Heart right ventricle (tissue), 16 donors: ENCODE data around the gene EIF2B2. TPM values are rescaled to one million over a fixed set of nuclear protein-coding genes. Genes with fewer than 3 reads are reported as not detected.
A peak's percentile ranks its signal among the peaks of the same experiment; 100 is the strongest.
"Not testable (repeated sequence)": the region's sequence is repeated elsewhere in the genome, so short reads cannot be mapped to it uniquely, and the experiment has no call there.

Experiments
- ATAC-seq, 8 donors: fragments of 200-7000 bp; cut with Tn5 transposase; one replicate each; pipeline ENCODE4 v1.9.1; 2020; ENCODE audit warnings: mild to moderate bottlenecking in 8 of 8, moderate library complexity in 8 of 8, moderate number of reproducible peaks in 1 of 8
- DNase-seq, 2 donors: peaks; one replicate each; pipeline ENCODE4 v3.0.0-alpha.2; 2020
- H3K27ac ChIP-seq, 10 donors: fragments of 200-600 bp; sonication (generic) in 2 of 10; one replicate each; pipeline versions ENCODE4 v1.5.0 to v1.8.0; 2020 to 2022; ENCODE audit warnings: mild to moderate bottlenecking in 3 of 10
- H3K27me3 ChIP-seq, 7 donors: fragments of 200-600 bp; one replicate each; pipeline ENCODE4 v1.8.0; 2021 to 2022; ENCODE audit warnings: mild to moderate bottlenecking in 2 of 7
- H3K36me3 ChIP-seq, 9 donors: fragments of 200-600 bp; sonication (generic) in 1 of 9; one replicate each; pipeline versions ENCODE4 v1.5.0 to v1.8.0; 2020 to 2022; ENCODE audit warnings: mild to moderate bottlenecking in 2 of 9
- H3K4me1 ChIP-seq, 9 donors: fragments of 200-600 bp; sonication (generic) in 1 of 9; one replicate each; pipeline versions ENCODE4 v1.5.0 to v1.8.0; 2020 to 2022; ENCODE audit warnings: mild to moderate bottlenecking in 4 of 9
- H3K4me3 ChIP-seq, 10 donors: fragments of 200-600 bp; sonication (generic) in 2 of 10; one replicate each; pipeline versions ENCODE4 v1.5.0 to v1.8.0; 2020 to 2022; ENCODE audit warnings: mild to moderate bottlenecking in 7 of 10, moderate library complexity in 2 of 10
- H3K9me3 ChIP-seq, 11 donors: fragments of 200-600 bp in 10 of 11; sonication (generic) in 2 of 11; one replicate each; pipeline versions ENCODE4 v1.5.0 to v1.8.0; 2013 to 2022; ENCODE audit warnings: mild to moderate bottlenecking in 2 of 11, control low read depth in 1 of 11, moderate library complexity in 1 of 11
- CTCF ChIP-seq, 9 donors: fragments of 200-600 bp; sonication (generic) in 2 of 9; IDR thresholded peaks; one replicate each; pipeline versions ENCODE4 v1.5.0 to v1.8.0; 2021 to 2022; ENCODE audit warnings: antibody characterized with exemption in 9 of 9, mild to moderate bottlenecking in 5 of 9, moderate library complexity in 1 of 9
- WGBS, 2 donors: extraction: QIAGEN DNeasy Blood & Tissue Kit; methylation state at CpG; one replicate each; pipeline ENCODE4 v1.1.7; 2013; ENCODE audit warnings: inconsistent platforms in 1 of 2; 5-methylcytosine and 5-hydroxymethylcytosine counted together
- intact Hi-C, 10 donors: fragments of 100-400 bp; cut with DNase I; formaldehyde crosslinking; loops; one replicate each; pipeline versions ENCODE4 v1.11.1 to v1.14.2; 2022
- polyA plus RNA-seq, 2 donors: library from polyadenylated mRNA; stranded (reverse); fragments of 200-250 nt; gene quantifications; one replicate each; pipeline ENCODE4 v1.2.3, GENCODE V29; 2013
- total RNA-seq, 10 donors: library from RNA; stranded (reverse); fragmentation: NEBNext Ultra II Directional in 3 of 10; extraction: Animal tissue kit (Norgen Biotek cat#: 25700) in 3 of 10; gene quantifications; one replicate each; pipeline versions ENCODE4 v1.2.1 to v1.2.4, GENCODE V29; 2021 to 2023
- donor health status: Arrhythmogenic right ventricular cardiomyopathy.
- donor health status: ischemic (EF 13 %, LVEDD 7.1; RV severe dilation, severe dysfunction).
- donor health status: healthy with polysubstance abuse.
- donor health status: DM: no; HTN: yes; CAD: no.
- donor health status: DM: no; HTN: no; CAD: no.
- donor health status: ischemic (EF 25% LVEDD 6.9; RV normal size, moderate dysfunction).
- donor health status: ischemic (EF 25% LVEDD 5.7; RV mildly dilated, moderate dysfunction).
- donor health status: healthy.
- donor health status: DM: yes; HTN: yes; CAD: no.
- donor health status: Ischemic cardiomyopathy.
- donor health status: ischemic (EF 35%, LVEDD 5.7; RV mildly dilated, moderate dysfunction).
- donor health status: nonischemic (EF 11% LVEDD 7.7; RV severe dilation, severe dysfunction).
- donor health status: DM: yes; HTN: yes; CAD: no.
- donor health status: PGD.
- donor health status: ischemic (EF 29% LVEDD 5.4; RV normal size, mild dysfunction).
- donor health status: nonischemic (EF 23%, LVEDD 6.1; RV moderate dilation, normal function).

EIF2B2 gene
- total and polyA plus RNA-seq, 12 donors, result 14.3 to 60.4 (median 31.5) TPM

GRCh38 chr14:74985028-74985310 is 17.8 kb upstream of the EIF2B2 start:
- intact Hi-C loops, result no loop called here
- Histone ChIP-seq H3K4me3 (no peak overlapping the region), H3K9me3 (no peaks in the 10 kb centered on the region), H3K27ac (peak overlapping the region in 9 of 10 donors; percentile 15 to 73 (median 42)), H3K27me3 (no peaks in the 10 kb centered on the region), H3K4me1 (peaks cover 0 to 53% (median 18%) of the 10 kb centered on the region in 9 donors), H3K36me3 (no peaks in the 10 kb centered on the region)
- DNase-seq (peak in 1 of 2 donors; percentile 55), ATAC-seq (peak; percentile 45 to 79 (median 58))
- 70 to 75% methylated on average over 9 to 10 of the region's 10 CpGs for WGBS, 2 donors
- TF ChIP-seq CTCF (IDR thresholded peaks at IDR 0.05), result no peak

- H3K9me3 ChIP-seq, result no peaks in the 10 kb centered on the region
- H3K27me3 ChIP-seq, result no peaks in the 10 kb centered on the region
- H3K4me1 ChIP-seq, result peaks cover 0 to 45% (median 13%) of the 10 kb centered on the region in 9 donors
- no peaks in the 10 kb centered on the region for H3K36me3 ChIP-seq
- 93 to 94% methylated on average over 6 of the region's 6 CpGs for WGBS, 2 donors
- intact Hi-C loops, result no loop called here
- no peak for TF ChIP-seq CTCF (IDR thresholded peaks at IDR 0.05)
- DNase-seq (no peak), ATAC-seq (no peak)
- peak overlapping the region in 4 of 10 donors; percentile 15 to 73 (median 56) for H3K27ac ChIP-seq
- no peak overlapping the region for H3K4me3 ChIP-seq
Observed at GRCh38 chr14:74985806-74986205, 16.9 kb upstream of the EIF2B2 start.

- peak overlapping the region in 1 of 10 donors; percentile 48 for H3K27ac ChIP-seq
- WGBS, 2 donors, result 69 to 71% methylated on average over 4 of the region's 4 CpGs
- intact Hi-C loops, result no loop called here
Observed at GRCh38 chr14:74988131-74988530, 14.6 kb upstream of the EIF2B2 start.

GRCh38 chr14:74988993-74989392 is 13.7 kb upstream of the EIF2B2 start:
- H3K4me1 ChIP-seq, result peaks cover 0 to 25% (median 0%) of the 10 kb centered on the region in 9 donors
- WGBS, 2 donors, result 87 to 89% methylated on average over 1 of the region's 1 CpG
- H3K36me3 ChIP-seq, result no peaks in the 10 kb centered on the region
- intact Hi-C loops, result no loop called here
- no peak for ATAC-seq
- no peaks in the 10 kb centered on the region for H3K9me3 ChIP-seq
- no peak overlapping the region for H3K27ac ChIP-seq
- H3K27me3 ChIP-seq, result no peaks in the 10 kb centered on the region
- DNase-seq, result no peak
- no peak overlapping the region for H3K4me3 ChIP-seq
- no peak for TF ChIP-seq CTCF (IDR thresholded peaks at IDR 0.05)

More at GRCh38 chr14:74988131-74988530, 14.6 kb upstream of the EIF2B2 start:
- DNase-seq (no peak), ATAC-seq (peak in 3 of 8 donors; percentile 21 to 64 (median 58))
- Histone ChIP-seq H3K27me3 (no peaks in the 10 kb centered on the region), H3K9me3 (no peaks in the 10 kb centered on the region), H3K4me1 (peaks cover 0 to 27% (median 0%) of the 10 kb centered on the region in 9 donors), H3K4me3 (no peak overlapping the region), H3K36me3 (no peaks in the 10 kb centered on the region)
- TF ChIP-seq CTCF (IDR thresholded peaks at IDR 0.05), result no peak

- H3K36me3 ChIP-seq, H3K4me1 ChIP-seq, ATAC-seq, intact Hi-C loops, H3K27ac ChIP-seq, H3K4me3 ChIP-seq, DNase-seq, H3K27me3 ChIP-seq: not testable (repeated sequence)
- peaks cover 0 to 12% (median 0%) of the 10 kb centered on the region in 11 donors for H3K9me3 ChIP-seq
- WGBS, 2 donors, result 93 to 96% methylated on average over 26 to 28 of the region's 28 CpGs
Observed at GRCh38 chr14:74994182-74994581, 8.5 kb upstream of the EIF2B2 start.

- H3K36me3 ChIP-seq, intact Hi-C loops, H3K4me3 ChIP-seq, ATAC-seq, H3K4me1 ChIP-seq, H3K27ac ChIP-seq, H3K27me3 ChIP-seq, DNase-seq: not testable (repeated sequence)
- WGBS, 2 donors, result 88 to 91% methylated on average over 4 to 5 of the region's 7 CpGs
- H3K9me3 ChIP-seq, result peaks cover 0 to 12% (median 0%) of the 10 kb centered on the region in 11 donors
Observed at GRCh38 chr14:74995781-74996180, 6.9 kb upstream of the EIF2B2 start.
